Measurements from ENCODE around the gene SDK1. TPM values are rescaled to one million over a fixed set of nuclear protein-coding genes. Genes with fewer than 3 reads are reported as not detected.

SDK1 gene
- total RNA-seq, 3 donors from 2014 or later (not counting 1 experiment from before 2014, with no cell fraction given): 0.05 to 0.11 TPM; not detected in 1

DNA sequence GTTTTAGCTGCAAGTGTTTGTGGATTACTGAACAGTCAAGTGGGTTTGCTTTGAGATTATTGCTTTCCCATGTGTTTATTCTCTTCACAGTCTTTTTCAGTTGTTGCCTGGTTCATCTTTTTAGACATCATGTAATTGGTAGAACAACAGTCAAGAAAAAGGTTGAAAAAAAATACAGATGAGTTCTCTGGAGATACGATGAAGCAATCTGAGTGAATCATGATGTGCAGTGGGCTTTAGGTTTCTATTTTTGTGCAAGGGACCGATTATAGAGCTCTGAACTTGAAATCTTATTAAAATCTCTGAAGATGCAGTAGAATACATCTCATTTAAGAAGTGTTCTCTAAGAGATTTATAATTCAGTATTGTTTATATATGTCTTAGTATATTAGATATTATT lies 145.7 kb downstream of the SDK1 start:
- TF ChIP-seq, protein P1, sequence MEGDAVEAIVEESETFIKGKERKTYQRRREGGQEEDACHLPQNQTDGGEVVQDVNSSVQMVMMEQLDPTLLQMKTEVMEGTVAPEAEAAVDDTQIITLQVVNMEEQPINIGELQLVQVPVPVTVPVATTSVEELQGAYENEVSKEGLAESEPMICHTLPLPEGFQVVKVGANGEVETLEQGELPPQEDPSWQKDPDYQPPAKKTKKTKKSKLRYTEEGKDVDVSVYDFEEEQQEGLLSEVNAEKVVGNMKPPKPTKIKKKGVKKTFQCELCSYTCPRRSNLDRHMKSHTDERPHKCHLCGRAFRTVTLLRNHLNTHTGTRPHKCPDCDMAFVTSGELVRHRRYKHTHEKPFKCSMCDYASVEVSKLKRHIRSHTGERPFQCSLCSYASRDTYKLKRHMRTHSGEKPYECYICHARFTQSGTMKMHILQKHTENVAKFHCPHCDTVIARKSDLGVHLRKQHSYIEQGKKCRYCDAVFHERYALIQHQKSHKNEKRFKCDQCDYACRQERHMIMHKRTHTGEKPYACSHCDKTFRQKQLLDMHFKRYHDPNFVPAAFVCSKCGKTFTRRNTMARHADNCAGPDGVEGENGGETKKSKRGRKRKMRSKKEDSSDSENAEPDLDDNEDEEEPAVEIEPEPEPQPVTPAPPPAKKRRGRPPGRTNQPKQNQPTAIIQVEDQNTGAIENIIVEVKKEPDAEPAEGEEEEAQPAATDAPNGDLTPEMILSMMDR (IDR thresholded peaks at IDR 0.05): no peak
- ATAC-seq: no peak
- intact Hi-C loops (cut with micrococcal nuclease): no loop called here

DNA sequence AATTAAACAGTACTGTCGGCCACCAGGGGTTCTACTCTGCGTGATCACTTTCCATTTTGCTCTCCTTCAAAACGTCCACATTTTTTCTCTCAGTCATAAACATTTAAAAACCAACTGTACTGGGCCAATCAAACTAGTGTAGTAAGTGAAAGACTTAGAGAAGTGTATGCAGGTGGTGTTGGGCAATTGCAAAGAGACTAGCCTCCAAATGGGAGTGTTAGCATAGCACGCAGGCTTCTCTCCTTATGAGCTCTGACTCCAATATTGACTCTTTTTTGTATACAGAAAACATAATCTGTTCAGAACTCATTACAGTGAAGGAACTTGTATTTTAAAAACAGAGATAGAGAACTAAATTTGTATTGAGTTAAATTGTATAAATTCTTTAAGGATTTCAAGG lies 150.6 kb downstream of the SDK1 start:
- Histone ChIP-seq H3K27me3 (ENCODE audit: control insufficient read depth, insufficient read depth, low read length) (peaks cover 8% of the 10 kb centered on the region), H3K4me3 (ENCODE audit: low read length) (no peak overlapping the region), H3K9me3 (ENCODE audit: control insufficient read depth, insufficient read depth, low read length) (no peaks in the 10 kb centered on the region), H3K27ac (ENCODE audit: low read length) (no peak overlapping the region), H3K4me1 (ENCODE audit: control insufficient read depth, insufficient read depth, low read length) (no peaks in the 10 kb centered on the region), H3K36me3 (ENCODE audit: control insufficient read depth, insufficient read depth, low read length) (no peaks in the 10 kb centered on the region)
- no peaks in the 10 kb centered on the region for H3K4me1 Mint-ChIP-seq
- WGBS (ENCODE audit: insufficient coverage): 83% methylated on average over 3 of the region's 4 CpGs
- peaks cover 0 to 3% of the 10 kb centered on the region in 2 donors for H3K9me3 Mint-ChIP-seq
- no peak for ATAC-seq
- DNase-seq: no peak
- no peaks in the 10 kb centered on the region for H3K36me3 Mint-ChIP-seq
- no peak overlapping the region for H3K4me3 Mint-ChIP-seq
- peaks cover 14 to 17% of the 10 kb centered on the region in 2 donors for H3K27me3 Mint-ChIP-seq (ENCODE audit: low read depth in 2 of 2)
- intact Hi-C loops (cut with micrococcal nuclease): no loop called here
- TF ChIP-seq, protein P1 (IDR thresholded peaks at IDR 0.05): no peak
- H3K27ac Mint-ChIP-seq: no peak overlapping the region

More for the DNA sequence above, 145.7 kb downstream of the SDK1 start:
- H3K4me1 ChIP-seq (ENCODE audit: control insufficient read depth, insufficient read depth, low read length): no peaks in the 10 kb centered on the region
- no peak overlapping the region for H3K27ac ChIP-seq (ENCODE audit: low read length)
- peaks cover 10% of the 10 kb centered on the region for H3K27me3 ChIP-seq (ENCODE audit: control insufficient read depth, insufficient read depth, low read length)
- H3K36me3 ChIP-seq (ENCODE audit: control insufficient read depth, insufficient read depth, low read length): no peaks in the 10 kb centered on the region
- H3K4me3 ChIP-seq (ENCODE audit: low read length): no peak overlapping the region
- DNase-seq: no peak
- no peak overlapping the region for H3K4me3 Mint-ChIP-seq
- peaks cover 10% of the 10 kb centered on the region for H3K36me3 Mint-ChIP-seq
- peaks cover 2 to 9% of the 10 kb centered on the region in 2 donors for H3K9me3 Mint-ChIP-seq
- H3K4me1 Mint-ChIP-seq: no peaks in the 10 kb centered on the region
- H3K9me3 ChIP-seq (ENCODE audit: control insufficient read depth, insufficient read depth, low read length): no peaks in the 10 kb centered on the region
- H3K27ac Mint-ChIP-seq: no peak overlapping the region
- H3K27me3 Mint-ChIP-seq (ENCODE audit: low read depth in 2 of 2): peaks cover 17 to 39% of the 10 kb centered on the region in 2 donors
- WGBS (ENCODE audit: insufficient coverage): 90% methylated on average over 2 of the region's 2 CpGs

DNA sequence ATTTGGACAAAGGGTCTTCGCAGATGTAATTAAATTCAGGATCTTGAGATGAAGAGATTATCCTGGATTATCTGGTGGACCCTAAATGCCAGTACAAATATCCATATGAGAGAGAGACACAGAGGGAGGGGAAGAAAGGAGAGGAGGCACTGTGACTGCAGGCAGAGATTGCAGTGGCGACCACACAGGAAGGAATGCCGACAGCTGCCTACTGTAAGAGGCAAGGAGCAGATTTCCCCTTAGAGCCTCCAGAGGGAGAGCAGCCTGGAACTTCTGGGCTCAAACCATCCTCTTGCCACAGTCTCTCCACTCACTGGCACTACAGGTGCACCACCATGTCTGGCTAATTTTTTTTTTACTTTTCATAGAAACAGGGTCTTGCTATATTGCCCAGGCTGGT lies 152.3 kb downstream of the SDK1 start:
- Mint-ChIP-seq H3K9me3 (no peaks in the 10 kb centered on the region), H3K36me3 (no peaks in the 10 kb centered on the region), H3K27me3 (ENCODE audit: low read depth in 2 of 2) (peaks cover 26 to 34% of the 10 kb centered on the region in 2 donors), H3K27ac (no peak overlapping the region), H3K4me1 (no peaks in the 10 kb centered on the region), H3K4me3 (no peak overlapping the region)
- no peaks in the 10 kb centered on the region for H3K9me3 ChIP-seq (ENCODE audit: control insufficient read depth, insufficient read depth, low read length)
- 80% methylated on average over 3 of the region's 3 CpGs for WGBS (ENCODE audit: insufficient coverage)
- ATAC-seq: no peak
- no peaks in the 10 kb centered on the region for H3K36me3 ChIP-seq (ENCODE audit: control insufficient read depth, insufficient read depth, low read length)
- TF ChIP-seq, protein P1 (IDR thresholded peaks at IDR 0.05): no peak
- intact Hi-C loops (cut with micrococcal nuclease): no loop called here
- no peak overlapping the region for H3K27ac ChIP-seq (ENCODE audit: low read length)
- H3K4me3 ChIP-seq (ENCODE audit: low read length): no peak overlapping the region
- H3K27me3 ChIP-seq (ENCODE audit: control insufficient read depth, insufficient read depth, low read length): peaks cover 12% of the 10 kb centered on the region
- DNase-seq: no peak
- no peaks in the 10 kb centered on the region for H3K4me1 ChIP-seq (ENCODE audit: control insufficient read depth, insufficient read depth, low read length)
